ENCODE data around the gene ENAH.
"Not testable (repeated sequence)": the region's sequence is repeated elsewhere in the genome, so short reads cannot be mapped to it uniquely, and the experiment has no call there.

The ENAH gene

GRCh38 chr1:225520587-225521227 lies 132.2 kb downstream of the ENAH start:
- no peak for DNase-seq

- DNase-seq = no peak
These were observed 133.6 kb downstream of the ENAH start for GRCh38 chr1:225519166-225519863.

- DNase-seq = no peak
These were observed 135.2 kb downstream of the ENAH start for GRCh38 chr1:225517697-225518096.

DNA sequence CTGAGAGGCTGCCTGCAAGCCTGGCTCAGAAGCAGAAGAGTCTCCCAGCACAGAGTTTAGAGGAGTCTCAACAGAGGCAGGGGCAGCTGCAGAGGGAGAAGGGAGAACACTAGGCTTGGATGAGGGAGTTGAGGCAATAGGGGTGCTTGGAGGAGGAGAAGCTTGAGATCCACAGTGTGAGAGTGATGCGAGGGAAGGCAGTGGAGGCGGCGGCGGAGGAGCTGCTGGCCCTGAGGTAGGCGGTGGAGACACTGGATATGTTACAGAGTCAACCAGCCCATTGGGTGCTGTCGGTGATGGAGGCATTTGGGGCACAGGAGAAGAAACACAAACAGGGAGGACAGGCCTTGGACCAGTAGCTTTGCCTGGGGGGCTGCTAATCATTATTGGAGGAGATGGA lies 135.7 kb downstream of the ENAH start:
- DNase-seq = no peak

- no peak for DNase-seq
These were observed 138.2 kb downstream of the ENAH start for GRCh38 chr1:225514671-225515081.

DNA sequence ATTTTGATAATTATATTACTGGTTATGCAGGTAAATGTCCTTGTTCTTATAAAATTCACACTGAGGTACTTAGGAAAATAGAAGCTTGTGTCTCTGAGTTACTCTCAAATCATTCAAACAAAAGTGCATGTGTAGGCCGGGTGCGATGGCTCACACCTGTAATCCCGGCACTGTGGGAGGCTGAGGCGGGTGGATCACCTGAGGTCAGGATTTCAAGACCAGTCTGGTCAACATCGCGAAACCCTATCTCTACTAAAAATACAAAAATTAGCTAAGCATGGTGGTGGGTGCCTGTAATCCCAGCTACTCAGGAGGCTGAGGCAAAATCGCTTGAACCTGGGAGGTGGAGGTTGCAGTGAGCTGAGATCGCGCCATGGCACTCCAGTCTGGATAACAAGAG lies 139.3 kb downstream of the ENAH start:
- DNase-seq = not testable (repeated sequence)

GRCh38 chr1:225511828-225512381 lies 141.0 kb downstream of the ENAH start:
- DNase-seq = no peak

DNA sequence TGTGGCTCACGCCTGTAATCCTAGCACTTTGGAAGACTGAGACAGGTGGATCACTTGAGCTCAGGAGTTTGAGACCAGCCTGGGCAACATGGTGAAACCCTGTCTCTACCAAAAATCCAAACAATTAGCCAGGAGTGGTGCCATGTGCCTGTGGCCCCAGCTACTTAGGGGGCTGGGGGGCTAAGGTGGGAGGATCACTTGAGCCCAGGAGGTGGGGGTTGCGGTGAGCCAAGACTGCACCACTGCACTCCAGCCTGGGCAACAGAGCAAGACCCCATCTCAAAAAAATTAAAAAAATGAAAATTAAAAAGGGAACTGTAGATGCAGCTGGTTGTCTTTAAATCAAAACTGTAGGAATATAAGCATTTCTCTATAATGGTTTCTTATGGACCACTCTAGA lies 142.2 kb downstream of the ENAH start:
- not testable (repeated sequence) for DNase-seq

- no peak for DNase-seq
These were observed 143.2 kb downstream of the ENAH start for GRCh38 chr1:225509770-225510169.

- DNase-seq = no peak
These were observed 143.6 kb downstream of the ENAH start for GRCh38 chr1:225509376-225509707.

DNA sequence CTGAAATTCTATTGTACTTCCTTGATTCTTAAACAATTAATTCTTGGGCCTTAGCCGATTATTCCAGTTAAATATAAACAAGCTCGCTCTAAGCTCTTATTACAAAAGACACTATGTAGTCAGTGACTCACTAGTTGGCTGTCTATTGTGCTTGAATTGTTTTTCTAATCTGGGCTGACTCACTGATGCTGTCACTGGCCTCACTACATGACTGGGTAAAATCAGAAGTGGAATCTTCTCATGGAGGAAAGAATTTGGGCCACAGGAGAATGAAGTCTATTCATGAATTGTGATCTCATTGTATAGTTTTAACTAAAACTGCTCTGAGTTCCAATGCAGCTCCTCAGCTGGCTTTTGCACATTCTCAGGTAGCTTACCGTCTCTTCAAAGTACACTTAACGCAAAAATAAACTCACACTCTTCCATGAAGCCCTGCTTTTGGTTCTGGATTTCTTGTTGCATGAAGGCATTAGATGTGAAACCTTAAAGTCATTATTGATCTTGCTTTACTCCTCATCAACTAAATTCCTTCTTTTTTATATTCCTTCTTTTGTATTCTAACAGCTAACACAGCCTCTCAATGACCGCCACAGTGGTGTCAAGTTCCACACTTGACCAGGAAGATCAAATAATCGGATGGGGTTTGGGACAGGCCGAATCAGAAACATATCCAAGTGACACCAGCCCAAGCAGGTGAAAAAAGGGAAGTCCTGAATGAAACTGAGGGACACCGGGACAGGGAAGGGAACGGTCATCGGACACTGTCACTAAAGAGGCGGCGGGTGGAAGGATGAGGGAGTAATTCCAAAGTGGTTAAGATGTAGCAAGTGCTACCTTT lies 144.2 kb downstream of the ENAH start:
- DNase-seq = no peak

DNA sequence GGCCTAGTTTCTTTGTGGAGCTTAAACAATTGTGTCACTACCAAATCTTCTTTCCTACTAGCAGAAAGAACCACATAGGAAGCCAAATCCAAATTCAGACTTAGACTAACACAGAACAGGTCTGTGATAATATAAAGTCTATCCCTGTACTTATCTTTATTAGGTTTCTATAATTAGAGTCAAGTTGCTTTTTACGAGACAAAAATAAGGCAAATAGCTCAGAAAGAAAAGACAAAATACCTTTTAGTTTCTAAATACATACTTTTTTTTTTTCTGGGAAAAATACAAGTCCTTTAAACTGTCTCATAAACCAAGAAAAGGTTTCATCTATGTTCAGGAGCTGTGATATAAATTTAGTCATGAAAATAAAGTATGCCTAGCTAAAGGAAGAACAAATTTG lies 146.2 kb downstream of the ENAH start:
- no peak for DNase-seq

GRCh38 chr1:225504776-225505175 lies 148.1 kb downstream of the ENAH start:
- DNase-seq = no peak

GRCh38 chr1:225500624-225501192 lies 152.2 kb downstream of the ENAH start:
- no peak for DNase-seq

GRCh38 chr1:225498549-225499136 lies 154.3 kb downstream of the ENAH start:
- DNase-seq = no peak

GRCh38 chr1:225494789-225495359 lies 158.0 kb downstream of the ENAH start:
- no peak for DNase-seq

DNA sequence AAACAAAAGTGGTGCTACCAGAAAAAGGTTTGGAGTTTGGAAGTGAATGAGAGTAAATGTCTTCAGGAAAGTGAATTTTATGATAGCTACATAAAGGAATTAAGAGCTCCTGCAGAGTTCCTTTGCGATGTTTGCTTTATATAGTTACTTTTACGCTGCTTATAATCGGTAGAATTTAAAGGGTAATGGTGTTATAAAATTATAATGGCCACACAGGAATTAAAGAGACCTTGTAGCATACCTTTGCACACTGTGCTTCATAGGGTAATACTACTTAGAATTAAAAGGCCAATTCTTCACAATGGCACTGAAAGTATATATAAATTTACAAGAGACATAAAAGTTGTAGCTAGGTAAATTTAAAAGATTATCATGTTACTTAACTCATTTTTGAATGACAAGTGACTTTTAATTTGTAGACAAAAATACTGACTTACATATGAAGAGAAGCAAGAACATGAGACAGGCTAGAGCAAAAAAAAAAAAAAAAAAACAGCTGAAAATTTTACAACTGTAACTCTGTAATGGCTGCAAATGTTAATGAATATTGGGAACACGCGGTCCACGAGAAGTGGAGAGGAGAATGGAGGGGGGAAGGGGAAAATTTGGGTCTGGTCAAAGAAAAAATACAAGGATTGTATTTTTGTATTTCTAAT lies 159.2 kb downstream of the ENAH start:
- DNase-seq = no peak

DNA sequence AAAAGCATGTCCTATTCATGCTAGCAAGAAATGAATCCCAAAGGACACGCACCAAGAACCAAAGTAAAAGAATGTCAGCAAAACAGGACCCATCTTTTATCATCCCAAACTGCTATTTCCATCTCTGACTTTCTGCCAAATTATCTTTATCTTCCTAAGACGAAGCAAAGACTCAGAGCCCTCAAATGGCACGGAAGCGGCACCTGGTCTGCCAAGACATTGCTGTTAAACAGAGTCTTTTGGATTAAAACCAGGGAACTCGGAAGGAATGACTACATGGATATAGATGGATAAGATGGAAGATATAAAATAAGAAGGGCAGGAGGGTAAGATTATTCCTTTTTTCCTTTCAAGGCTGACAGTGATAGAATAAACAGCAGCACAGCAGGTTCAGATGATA lies 164.2 kb downstream of the ENAH start:
- DNase-seq = no peak

GRCh38 chr1:225486856-225487255 lies 166.1 kb downstream of the ENAH start:
- no peak for DNase-seq

DNA sequence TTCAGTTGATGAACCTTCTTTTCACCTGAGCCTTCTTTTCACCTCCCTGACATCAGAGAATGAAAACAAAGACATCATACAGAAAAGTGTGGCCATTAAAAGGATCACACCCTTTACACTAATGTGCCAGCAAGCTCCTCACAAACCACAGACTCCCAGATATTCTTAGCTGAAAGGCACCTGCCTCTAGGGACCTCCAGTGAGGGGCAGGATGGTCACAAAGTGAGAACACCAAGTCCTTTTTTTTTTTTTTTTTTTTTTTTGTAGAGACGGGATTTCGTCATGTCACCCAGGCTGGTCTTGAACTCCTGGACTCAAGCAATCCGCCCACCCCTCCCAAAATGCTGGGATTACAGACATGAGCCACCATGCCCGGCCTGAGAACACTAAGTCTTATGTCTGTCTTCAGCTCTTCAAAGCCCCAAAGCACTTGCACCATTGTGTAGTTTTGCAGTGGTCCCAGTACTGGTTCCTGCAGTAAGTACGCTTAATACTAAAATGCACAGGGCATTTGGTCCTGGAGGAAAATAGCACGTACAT lies 166.9 kb downstream of the ENAH start:
- DNase-seq = no peak

GRCh38 chr1:225485226-225485625 lies 167.7 kb downstream of the ENAH start:
- no peak for DNase-seq

All from GOT3 (cell line).